AG04449 (cell line): ENCODE results near the gene SLC9A1.

Source experiments
- CTCF ChIA-PET: fragments of 350-600 bp; formaldehyde crosslinking; extraction: SDS; loops from one replicate; lab custom pipeline; 2021; ENCODE audit warnings: antibody characterized with exemption; lab: Yijun Ruan, JAX
- POLR2A ChIA-PET: fragments of 400-600, 350-600 bp; formaldehyde crosslinking; extraction: SDS; loops from one replicate; lab custom pipeline; 2020; ENCODE audit warnings: antibody characterized with exemption, inconsistent platforms; lab: Yijun Ruan, JAX
- DNase-seq: peaks from one replicate; pipeline ENCODE4 v3.0.0-alpha.2; 2010; ENCODE audit warnings: low read depth, low spot score
- H3K4me3 ChIP-seq: 2 replicates; pipeline ENCODE4 v1.5.1; 2011; ENCODE audit warnings: low read depth, mild to moderate bottlenecking, control low read depth, low read length
- CTCF ChIP-seq: IDR thresholded peaks from one replicate; pipeline ENCODE4 v1.5.1; 2011; ENCODE audit warnings: mild to moderate bottlenecking, moderate library complexity, low read length, control low read depth, inconsistent platforms; ENCODE audit not compliant: insufficient read depth; ENCODE audit errors: missing control alignments

Gene SLC9A1

GRCh38 chr1:27101696-27102095 is 53.2 kb downstream of the SLC9A1 start:
- CTCF ChIA-PET = interaction anchor here (0.6 to 23.9 kb wide), 31 partner anchors 9 to 504 kb away, joined by 3 to 903 read pairs (median 5); partner anchors contain the start of gene SYTL1
- H3K4me3 ChIP-seq = no peak overlapping the region
- POLR2A ChIA-PET = no interaction called here
- no peak for DNase-seq
- TF ChIP-seq CTCF = no peak

GRCh38 chr1:27101054-27101491 is 53.9 kb downstream of the SLC9A1 start:
- TF ChIP-seq CTCF = no peak
- CTCF ChIA-PET = interaction anchor here (0.6 to 23.9 kb wide), 21 partner anchors 10 to 315 kb away, joined by 3 to 903 read pairs (median 9); no protein-coding TSS in a partner anchor
- POLR2A ChIA-PET = interaction anchor here (2.4 kb wide), 1 partner anchor 107 kb away, joined by 4 read pairs; the partner anchor contains the start of gene TRNP1
- DNase-seq = no peak
- H3K4me3 ChIP-seq = no peak overlapping the region

- H3K4me3 ChIP-seq = no peak overlapping the region
- no peak for TF ChIP-seq CTCF
- no peak for DNase-seq
- CTCF ChIA-PET = interaction anchor here (0.8 to 23.9 kb wide), 23 partner anchors 9 to 295 kb away, joined by 3 to 903 read pairs (median 9); partner anchors contain the start of gene SLC9A1
- POLR2A ChIA-PET = interaction anchor here (2.4 kb wide), 1 partner anchor 107 kb away, joined by 4 read pairs; the partner anchor contains the start of gene TRNP1
Observed at GRCh38 chr1:27100335-27101053, 54.4 kb downstream of the SLC9A1 start.

- POLR2A ChIA-PET = interaction anchor here (2.4 kb wide), 1 partner anchor 106 kb away, joined by 4 read pairs; the partner anchor contains the start of gene TRNP1
- TF ChIP-seq CTCF = no peak
- no peak overlapping the region for H3K4me3 ChIP-seq
- peak; percentile 21 for DNase-seq
- CTCF ChIA-PET = interaction anchor here (0.7 to 23.9 kb wide), 22 partner anchors 9 to 295 kb away, joined by 3 to 903 read pairs (median 8); partner anchors contain the start of gene SLC9A1
Observed at GRCh38 chr1:27099587-27100334, 55.2 kb downstream of the SLC9A1 start.

GRCh38 chr1:27099135-27099586 is 55.8 kb downstream of the SLC9A1 start:
- no peak for TF ChIP-seq CTCF
- POLR2A ChIA-PET = interaction anchor here (2.4 kb wide), 1 partner anchor 105 kb away, joined by 4 read pairs; the partner anchor contains the start of gene TRNP1
- peak; percentile 14 for DNase-seq
- CTCF ChIA-PET = interaction anchor here (0.7 to 23.9 kb wide), 10 partner anchors 12 to 288 kb away, joined by 3 to 903 read pairs (median 45); no protein-coding TSS in a partner anchor
- H3K4me3 ChIP-seq = no peak overlapping the region
